H1 (cell line): ENCODE results near the gene HNRNPK. TPM values are rescaled to one million over a fixed set of nuclear protein-coding genes. Genes with fewer than 3 reads are reported as not detected.

ENCODE experiments used
- CTCF ChIA-PET: fragments of 300-600 bp; sonication (Branson Sonifier 250); formaldehyde crosslinking; loops from one replicate; lab custom pipeline; 2021; ENCODE audit not compliant: partially characterized antibody; lab: Charles Lee
- POLR2A ChIA-PET: fragments of 300-600 bp; sonication (Branson Sonifier 250); formaldehyde crosslinking; loops from one replicate; lab custom pipeline; 2021; ENCODE audit warnings: inconsistent platforms; ENCODE audit not compliant: partially characterized antibody; lab: Charles Lee
- DNase-seq, 2 experiments: peaks; one replicate each; pipeline versions ENCODE4 v3.0.0 to v3.0.0-alpha.2; 2010 to 2022; ENCODE audit warnings: low spot score in 2 of 2, low read depth in 1 of 2, mixed read lengths in 1 of 2
- FAIRE-seq: peaks from 2 replicates; lab custom pipeline; 2011; peaks lifted over from hg19 to GRCh38; lab: Jason Lieb, UNC
- H2AFZ ChIP-seq: 2 replicates; pipeline ENCODE4 v1.8.1; 2012; ENCODE audit warnings: low read length, inconsistent platforms
- H2AK5ac ChIP-seq: 2 replicates; pipeline ENCODE4 v1.6.1; 2013; ENCODE audit warnings: low read depth, low read length
- H2BK120ac ChIP-seq: replicated peaks from 2 replicates; pipeline ENCODE3; 2013; ENCODE audit warnings: low read depth, low read length, inconsistent platforms
- H2BK12ac ChIP-seq: 2 replicates; pipeline ENCODE4 v1.6.1; 2013; ENCODE audit warnings: low read depth, low read length
- H2BK15ac ChIP-seq: 2 replicates; pipeline ENCODE4 v1.6.1; 2013; ENCODE audit warnings: low read length
- H2BK20ac ChIP-seq: 2 replicates; pipeline ENCODE4 v1.6.1; 2013; ENCODE audit warnings: low read length
- H2BK5ac ChIP-seq: 2 replicates; pipeline ENCODE4 v1.6.1; 2013; ENCODE audit warnings: low read depth, low read length
- H3K14ac ChIP-seq: 2 replicates; pipeline ENCODE4 v1.6.1; 2013; ENCODE audit warnings: inconsistent platforms; ENCODE audit not compliant: insufficient read length
- H3K18ac ChIP-seq: 2 replicates; pipeline ENCODE4 v1.6.1; 2013; ENCODE audit warnings: low read length; ENCODE audit errors: extremely low read depth
- H3K23ac ChIP-seq: 2 replicates; pipeline ENCODE4 v1.6.1; 2013; ENCODE audit warnings: inconsistent platforms; ENCODE audit not compliant: insufficient read length
- H3K23me2 ChIP-seq: 2 replicates; pipeline ENCODE4 v1.6.1; 2013; ENCODE audit warnings: low read depth, low read length
- H3K27ac ChIP-seq: 2 replicates; pipeline ENCODE4 v1.6.1; 2011; ENCODE audit warnings: low read depth, low read length, inconsistent platforms
- H3K27me3 ChIP-seq, 4 experiments: replicated peaks in 1 of 4; 1 replicate in 1 of 4; 2 replicates in 3 of 4; pipeline versions ENCODE4 v1.6.1 to v1.8.1; 2011 to 2013; ENCODE audit warnings: low read length in 3 of 4, mild to moderate bottlenecking in 3 of 4, inconsistent platforms in 2 of 4, mixed read lengths in 2 of 4, moderate library complexity in 1 of 4; ENCODE audit not compliant: control insufficient read depth in 3 of 4, insufficient read depth in 3 of 4; ENCODE audit errors: extremely low read depth in 1 of 4
- H3K36me3 ChIP-seq, 4 experiments: 2 replicates each; pipeline versions ENCODE4 v1.6.1 to v1.8.1; 2011 to 2013; ENCODE audit warnings: mild to moderate bottlenecking in 4 of 4, low read length in 3 of 4, moderate library complexity in 2 of 4, control low read depth in 1 of 4, inconsistent platforms in 1 of 4; ENCODE audit not compliant: insufficient read depth in 4 of 4, control insufficient read depth in 2 of 4
- H3K4ac ChIP-seq: replicated peaks from 2 replicates; pipeline ENCODE3; 2013; ENCODE audit warnings: low read length, low read depth, mixed read lengths, inconsistent platforms; ENCODE audit not compliant: insufficient read length
- H3K4me1 ChIP-seq, 4 experiments: replicated peaks in 1 of 4; 1 replicate in 1 of 4; 2 replicates in 3 of 4; pipeline versions ENCODE4 v1.6.1 to v1.8.1; 2011 to 2013; ENCODE audit warnings: low read length in 3 of 4, inconsistent platforms in 2 of 4, mixed read lengths in 1 of 4; ENCODE audit not compliant: insufficient read depth in 4 of 4, control insufficient read depth in 3 of 4
- H3K4me2 ChIP-seq, 2 experiments: 2 replicates each; pipeline versions ENCODE4 v1.6.1 to v1.8.1; 2011 to 2013; ENCODE audit warnings: low read depth in 2 of 2, low read length in 2 of 2, control low read depth in 1 of 2, inconsistent platforms in 1 of 2, mild to moderate bottlenecking in 1 of 2; ENCODE audit not compliant: insufficient read depth in 1 of 2
- H3K4me3 ChIP-seq, 4 experiments: fragments of 200-600, 300-600 bp in 1 of 4; sonication (generic), shearing (Covaris generic), sonication (Bioruptor Twin) in 1 of 4; 2 replicates each; pipeline versions ENCODE4 v1.5.1 to v1.8.1; 2011 to 2016; ENCODE audit warnings: low read length in 4 of 4, low read depth in 3 of 4, control low read depth in 2 of 4, inconsistent platforms in 2 of 4, mild to moderate bottlenecking in 2 of 4, mixed read lengths in 1 of 4, moderate library complexity in 1 of 4; ENCODE audit not compliant: insufficient read depth in 2 of 4; ENCODE audit errors: extremely low read depth in 1 of 4
- H3K56ac ChIP-seq: replicated peaks from 2 replicates; pipeline ENCODE3; 2013; ENCODE audit warnings: low read depth, mild to moderate bottlenecking, mixed read lengths, low read length, inconsistent platforms; ENCODE audit not compliant: insufficient read length
- H3K79me1 ChIP-seq: 2 replicates; pipeline ENCODE4 v1.6.1; 2013; ENCODE audit warnings: low read depth, low read length, control low read depth
- H3K79me2 ChIP-seq, 2 experiments: 2 replicates each; pipeline versions ENCODE4 v1.6.1 to v1.8.1; 2012 to 2013; ENCODE audit warnings: low read length in 2 of 2, mild to moderate bottlenecking in 2 of 2, inconsistent platforms in 1 of 2; ENCODE audit not compliant: insufficient read depth in 2 of 2, control insufficient read depth in 1 of 2
- H3K9ac ChIP-seq, 4 experiments: replicated peaks in 1 of 4; 1 replicate in 1 of 4; 2 replicates in 3 of 4; pipeline versions ENCODE4 v1.6.1 to v1.8.1; 2011 to 2013; ENCODE audit warnings: low read depth in 3 of 4, low read length in 3 of 4, control low read depth in 2 of 4, mild to moderate bottlenecking in 2 of 4, moderate library complexity in 2 of 4, inconsistent platforms in 1 of 4; ENCODE audit errors: extremely low read depth in 1 of 4
- H3K9me3 ChIP-seq, 2 experiments: 2 replicates each; pipeline versions ENCODE4 v1.6.1 to v1.8.1; 2012 to 2013; ENCODE audit warnings: mild to moderate bottlenecking in 2 of 2, moderate library complexity in 2 of 2, control low read depth in 1 of 2, inconsistent platforms in 1 of 2, low read depth in 1 of 2, low read length in 1 of 2, mixed read lengths in 1 of 2; ENCODE audit not compliant: insufficient read depth in 2 of 2
- H4K20me1 ChIP-seq, 2 experiments: replicated peaks in 1 of 2; 2 replicates each; pipeline versions ENCODE3 to v1.8.1; 2011 to 2013; ENCODE audit warnings: inconsistent platforms in 2 of 2, low read length in 2 of 2, mild to moderate bottlenecking in 1 of 2; ENCODE audit not compliant: insufficient read depth in 2 of 2, control insufficient read depth in 1 of 2
- H4K5ac ChIP-seq: 2 replicates; pipeline ENCODE4 v1.6.1; 2013; ENCODE audit warnings: low read length, low read depth, mixed read lengths, inconsistent platforms; ENCODE audit not compliant: insufficient read length
- H4K8ac ChIP-seq: 2 replicates; pipeline ENCODE4 v1.8.0; 2013; ENCODE audit warnings: mild to moderate bottlenecking, moderate library complexity, low read length, inconsistent platforms; ENCODE audit not compliant: insufficient read depth; ENCODE audit errors: extremely low read depth
- H4K91ac ChIP-seq: replicated peaks from 2 replicates; pipeline ENCODE3; 2013; ENCODE audit warnings: low read length, mixed read lengths, inconsistent platforms; ENCODE audit not compliant: insufficient read length
- CBX8 ChIP-seq: fragments of 300-800, 300-1000 bp; sonication (generic); IDR thresholded peaks from 2 replicates; pipeline ENCODE4 v1.7.1; 2016; ENCODE audit warnings: low read depth, low read length, borderline replicate concordance
- CHD1 ChIP-seq: IDR thresholded peaks from 2 replicates; pipeline ENCODE4 v1.6.1; 2012; ENCODE audit warnings: low read depth, low read length, improper control_type of control experiment
- CHD2 ChIP-seq: IDR thresholded peaks from 2 replicates; pipeline ENCODE4 v1.6.1; 2012; ENCODE audit warnings: low read length, improper control_type of control experiment
- CREB1 ChIP-seq: IDR thresholded peaks from 2 replicates; pipeline ENCODE4 v1.6.1; 2012; ENCODE audit warnings: inconsistent platforms
- EGR1 ChIP-seq: IDR thresholded peaks from 2 replicates; pipeline ENCODE4 v1.6.1; 2011; ENCODE audit warnings: low read depth, low read length, borderline replicate concordance
- EP300 ChIP-seq, 2 experiments: IDR thresholded peaks; 1 replicate in 1 of 2; 2 replicates in 1 of 2; pipeline ENCODE4 v1.6.1; 2011 to 2012; ENCODE audit warnings: low read depth in 2 of 2, low read length in 2 of 2, mild to moderate bottlenecking in 2 of 2, borderline replicate concordance in 1 of 2, inconsistent platforms in 1 of 2, moderate library complexity in 1 of 2
- EZH2 ChIP-seq: fragments of 200-600 bp; sonication (generic); IDR thresholded peaks from 2 replicates; pipeline ENCODE4 v1.7.1; 2012; ENCODE audit warnings: low read depth, mild to moderate bottlenecking, moderate library complexity, low read length, inconsistent platforms; ENCODE audit not compliant: severe bottlenecking
- FOSL1 ChIP-seq: IDR thresholded peaks from 2 replicates; pipeline ENCODE4 v1.6.1; 2011; ENCODE audit warnings: mild to moderate bottlenecking, low read depth, low read length, moderate library complexity; ENCODE audit not compliant: insufficient read depth
- JUN ChIP-seq: IDR thresholded peaks from 2 replicates; pipeline ENCODE4 v1.6.1; 2011; ENCODE audit warnings: low read depth, mild to moderate bottlenecking, improper control_type of control experiment, low read length
- JUND ChIP-seq: IDR thresholded peaks from 2 replicates; pipeline ENCODE4 v1.6.1; 2011; ENCODE audit warnings: mild to moderate bottlenecking, improper control_type of control experiment, low read length
- KDM5A ChIP-seq: fragments of 200-600 bp; IDR thresholded peaks from 2 replicates; pipeline ENCODE4 v1.7.1; 2012; ENCODE audit warnings: mild to moderate bottlenecking, low read length, inconsistent platforms, mixed read lengths
- NANOG ChIP-seq: IDR thresholded peaks from 2 replicates; pipeline ENCODE4 v1.6.1; 2011; ENCODE audit warnings: low read length, low read depth, mild to moderate bottlenecking, inconsistent platforms; ENCODE audit not compliant: insufficient read depth, poor library complexity, severe bottlenecking
- SIRT6 ChIP-seq: IDR thresholded peaks from one replicate; pipeline ENCODE4 v1.7.1; 2012; ENCODE audit warnings: low read length, inconsistent platforms
- TAF7 ChIP-seq: optimal IDR thresholded peaks from 2 replicates; pipeline ENCODE3; 2011; ENCODE audit warnings: low read depth, mild to moderate bottlenecking, inconsistent platforms, low read length, moderate library complexity, borderline replicate concordance
- TBP ChIP-seq: IDR thresholded peaks from 2 replicates; pipeline ENCODE4 v1.6.1; 2011; ENCODE audit warnings: low read depth, low read length, improper control_type of control experiment
- TEAD4 ChIP-seq: IDR thresholded peaks from 2 replicates; pipeline ENCODE4 v1.6.1; 2012; ENCODE audit warnings: low read depth, low read length, inconsistent platforms, mixed read lengths
- WGBS, 2 experiments: shearing (Covaris generic) in 1 of 2; methylation state at CpG; one replicate each; pipeline versions ENCODE4 v1.1.6 to v1.1.7; 2013 to 2015; ENCODE audit warnings: low lambda C conversion rate in 2 of 2, mixed read lengths in 2 of 2, inconsistent platforms in 1 of 2, low coverage in 1 of 2, missing lambda C conversion rate in 1 of 2; ENCODE audit not compliant: insufficient replicate concordance in 2 of 2, insufficient coverage in 1 of 2, insufficient read length in 1 of 2; ENCODE audit errors: extremely low coverage in 1 of 2, missing lambda C conversion rate in 1 of 2; 5-methylcytosine and 5-hydroxymethylcytosine counted together
- polyA plus RNA-seq, 7 experiments: library from polyadenylated mRNA; depleted of rRNA in 3 of 7; stranded (reverse) in 5 of 7; unstranded in 2 of 7; fragments of >200 nt in 5 of 7; fragments of 200-250 nt in 2 of 7; gene quantifications; 1 replicate in 5 of 7; 2 replicates in 1 of 7; 4 replicates in 1 of 7; pipeline versions ENCODE4 v1.2.1 to v1.2.3, GENCODE V29; 2011 to 2013; ENCODE audit warnings: missing spikeins in 2 of 7, mixed read lengths in 2 of 7
- total RNA-seq: library from RNA; stranded (reverse); fragmentation: NEBNext Ultra II Directional; extraction: Animal tissue kit (Norgen Biotek cat#: 25700); gene quantifications from 2 replicates; pipeline ENCODE4 v1.2.1, GENCODE V29; 2021

HNRNPK gene
- total and polyA plus RNA-seq, 2 of the 8 experiments (the other 6 are each of a cell fraction or from before 2014, with no cell fraction given) = 414 to 887 TPM

GRCh38 chr9:83927591-83927990 is 52.4 kb downstream of the HNRNPK start:
- Histone ChIP-seq H3K9me3 (no peaks in the 10 kb centered on the region), H3K4me2 (no peak overlapping the region), H2AFZ (no peak overlapping the region), H3K27me3 (no peaks in the 10 kb centered on the region), H4K20me1 (no peaks in the 10 kb centered on the region), H3K27ac (no peak overlapping the region), H3K79me2 (no peaks in the 10 kb centered on the region), H3K14ac (no peak overlapping the region), H2BK20ac (no peak overlapping the region), H2AK5ac (no peak overlapping the region), H4K8ac (no peak overlapping the region), H4K91ac (no peak overlapping the region), H2BK5ac (no peak overlapping the region), H2BK15ac (no peak overlapping the region), H3K18ac (no peak overlapping the region), H3K23me2 (no peaks in the 10 kb centered on the region), H2BK12ac (no peak overlapping the region), H4K5ac (no peak overlapping the region), H3K36me3 (no peaks in the 10 kb centered on the region), H3K4ac (no peak overlapping the region), H3K56ac (no peak overlapping the region), H3K4me3 (no peak overlapping the region), H3K23ac (no peak overlapping the region), H3K9ac (no peak overlapping the region), H2BK120ac (no peak overlapping the region), H3K4me1 (no peaks in the 10 kb centered on the region), H3K79me1 (no peaks in the 10 kb centered on the region)
- DNase-seq (no peak), FAIRE-seq (no peak)
- ChIA-PET CTCF (no interaction called here), POLR2A (interaction anchor here (1.4 kb wide), 1 partner anchor 53 kb away, joined by 4 read pairs; the partner anchor contains the start of genes HNRNPK and RMI1)
- 100% methylated on average over 1 of the region's 1 CpG; no CpG with 5 or more reads in 1 of the 2 experiments for WGBS, 2 experiments
- no peak for TF ChIP-seq SIRT6
- no peak for TF ChIP-seq CBX8
- no peak for TF ChIP-seq CREB1
- no peak for TF ChIP-seq JUN
- TF ChIP-seq TEAD4 = no peak
- TF ChIP-seq CHD2 = no peak
- TF ChIP-seq EGR1 = no peak
- no peak for TF ChIP-seq CHD1
- no peak for TF ChIP-seq TBP
- TF ChIP-seq EP300 (IDR thresholded peaks at IDR 0.05; ENCODE audit: borderline replicate concordance in 1 of 2, low read depth in 2 of 2, low read length in 2 of 2) = no peak
- TF ChIP-seq EZH2 = no peak
- TF ChIP-seq NANOG = no peak
- TF ChIP-seq JUND = no peak
- no peak for TF ChIP-seq KDM5A
- TF ChIP-seq TAF7 = no peak
- TF ChIP-seq FOSL1 = no peak
